Stimulated activated CD4-positive, alpha-beta T cell treated with anti-CD3 and anti-CD28 coated beads, Interleukin-1b, Interleukin-23, amount 100 ng/mL, for 1 hour (primary cell): ENCODE results near the gene COL24A1.

Experiments
- DNase-seq, 2 donors: peaks; one replicate each; pipeline ENCODE4 v3.0.0-alpha.2; 2020; ENCODE audit warnings: low read depth in 2 of 2

The COL24A1 gene

DNA sequence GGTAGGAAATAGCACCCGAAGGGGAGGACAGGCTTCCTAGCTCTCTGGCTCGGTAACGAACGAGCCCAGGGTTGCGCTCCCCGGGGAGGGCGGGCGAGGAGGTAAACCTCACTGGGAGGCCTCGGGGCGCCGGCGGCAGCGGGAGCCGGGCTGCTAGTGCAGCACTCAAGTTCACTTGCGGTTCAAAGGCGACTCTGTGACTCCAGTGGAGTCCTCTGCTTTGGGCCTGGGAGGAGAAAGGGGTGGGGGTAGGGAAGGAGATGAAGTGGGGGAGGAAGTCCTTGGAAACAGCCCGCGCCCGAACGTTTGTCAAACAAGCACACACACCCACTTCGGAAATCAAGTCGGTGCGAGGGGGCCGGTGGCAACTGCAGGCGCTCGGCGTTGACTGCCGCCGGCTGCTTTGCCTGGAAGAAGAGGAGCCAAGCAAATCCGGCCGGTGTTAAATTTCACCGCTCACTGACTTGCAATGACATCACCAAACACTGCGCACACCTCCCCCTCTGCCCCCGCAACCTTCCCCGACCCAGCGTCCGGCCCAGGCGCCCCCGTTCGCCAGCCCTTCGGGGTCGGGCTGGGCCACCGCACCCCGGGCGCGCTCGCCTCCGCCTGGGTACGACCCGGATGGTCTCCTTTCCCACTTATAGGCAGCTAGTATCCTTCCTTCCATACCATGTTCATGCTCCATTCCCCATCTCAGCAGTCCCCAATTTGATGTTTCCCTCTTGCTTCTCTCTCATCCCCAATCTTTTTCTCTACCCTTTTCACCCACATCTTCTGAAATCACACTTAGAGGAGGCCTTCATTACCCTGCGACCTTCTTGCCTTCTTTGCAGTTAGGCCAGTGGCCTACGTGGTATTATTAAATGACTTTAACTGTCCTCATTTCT lies at the start of gene COL24A1:
COL24A1 (minus strand) TSS at position 207 of the 890 bp plus-strand sequence. CDS start 376 bp downstream, outside the sequence.
- no peak for DNase-seq

DNA sequence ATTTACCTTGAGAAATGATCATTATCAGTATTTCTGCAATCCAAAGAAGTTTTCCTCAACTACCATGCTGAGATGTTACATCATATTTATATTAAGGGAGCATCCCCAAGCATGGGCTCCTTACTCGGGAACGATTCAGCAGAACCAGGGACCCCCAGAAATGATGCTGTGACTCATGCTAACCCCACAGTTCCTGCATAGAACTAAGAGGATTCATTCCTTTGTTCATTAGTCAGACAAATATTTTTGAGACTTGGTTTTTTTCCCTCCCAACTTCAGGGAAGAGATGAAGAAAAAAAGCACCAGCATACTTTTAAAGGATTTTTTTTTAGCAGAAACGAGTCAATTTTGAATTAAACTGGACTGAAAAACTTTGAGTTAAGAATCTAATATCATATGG lies 49.2 kb upstream of the COL24A1 start:
- DNase-seq, result no peak

DNA sequence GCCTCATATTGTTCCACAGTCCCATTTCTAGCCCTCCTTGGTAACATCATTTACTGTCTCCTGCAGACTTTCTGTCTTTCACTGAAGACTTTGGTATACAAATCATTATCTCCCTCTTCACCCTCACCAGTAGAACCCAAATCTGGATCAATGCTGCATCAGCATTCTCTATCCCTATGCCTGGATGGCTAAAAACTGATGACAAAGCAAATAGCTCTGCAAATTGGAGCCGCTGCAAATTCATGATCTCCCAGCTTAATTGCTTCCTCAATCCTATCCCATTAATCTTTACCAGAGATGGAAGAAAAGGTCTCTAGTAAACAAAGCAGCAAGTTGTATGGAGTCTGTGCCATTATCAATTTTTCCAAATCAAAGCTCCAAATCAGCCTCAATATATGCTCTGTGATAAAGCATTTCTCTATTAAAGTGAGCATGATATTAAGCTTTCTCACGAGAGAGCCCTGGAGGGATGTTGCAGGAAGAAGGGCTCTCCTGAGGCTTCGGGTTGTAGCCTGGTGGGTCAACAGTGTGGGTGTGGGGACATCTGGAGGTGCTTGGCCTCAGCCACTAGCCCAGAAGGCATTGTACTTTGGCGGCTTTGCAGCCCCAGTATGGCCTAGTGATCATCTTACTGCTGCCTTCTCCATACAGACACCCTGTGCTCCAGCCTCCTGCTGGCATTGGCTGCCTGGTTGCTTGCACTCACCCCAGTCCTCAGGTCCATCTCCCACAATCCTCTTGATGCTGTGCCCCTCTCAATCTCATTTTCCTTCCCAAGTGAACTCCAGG lies 46.2 kb upstream of the COL24A1 start:
- DNase-seq, result no peak

DNA sequence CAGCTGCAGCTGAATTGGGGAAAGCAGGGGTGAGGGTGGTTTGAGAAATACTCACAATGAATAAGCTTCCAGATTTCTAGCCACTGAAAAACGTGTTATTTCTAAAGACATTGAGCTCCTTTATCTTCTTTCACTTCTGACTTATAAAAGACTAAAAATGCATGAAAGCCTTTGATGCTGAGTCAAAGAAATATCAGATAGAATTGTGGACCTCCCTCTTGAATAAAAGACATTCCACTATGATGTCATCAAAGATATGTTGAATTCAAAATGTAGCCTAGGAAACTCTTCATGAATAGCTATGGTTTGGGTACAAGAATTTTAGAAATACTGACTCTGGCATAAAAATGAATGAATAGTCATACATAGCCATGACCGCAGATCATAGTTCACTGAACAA lies 44.7 kb upstream of the COL24A1 start:
- no peak for DNase-seq

DNA sequence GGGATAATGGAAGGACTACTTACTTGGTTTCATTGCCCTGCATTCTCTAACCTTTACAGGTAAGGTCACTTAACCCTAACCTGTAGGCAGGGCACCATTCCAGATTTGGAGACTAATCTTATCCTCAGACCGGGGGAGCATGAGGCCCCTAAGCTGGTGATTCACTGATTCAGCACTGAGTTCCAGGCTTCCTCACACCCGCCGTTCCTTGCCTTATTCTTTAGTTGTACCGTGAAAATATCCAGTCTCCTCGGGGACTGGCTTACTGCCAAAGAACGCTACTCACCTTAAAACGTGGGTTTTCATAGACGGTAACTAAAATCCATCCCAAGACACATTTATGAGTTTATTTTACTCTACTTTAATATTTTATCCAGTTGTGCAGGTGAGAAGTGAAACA lies 44.3 kb upstream of the COL24A1 start:
- DNase-seq, result no peak

DNA sequence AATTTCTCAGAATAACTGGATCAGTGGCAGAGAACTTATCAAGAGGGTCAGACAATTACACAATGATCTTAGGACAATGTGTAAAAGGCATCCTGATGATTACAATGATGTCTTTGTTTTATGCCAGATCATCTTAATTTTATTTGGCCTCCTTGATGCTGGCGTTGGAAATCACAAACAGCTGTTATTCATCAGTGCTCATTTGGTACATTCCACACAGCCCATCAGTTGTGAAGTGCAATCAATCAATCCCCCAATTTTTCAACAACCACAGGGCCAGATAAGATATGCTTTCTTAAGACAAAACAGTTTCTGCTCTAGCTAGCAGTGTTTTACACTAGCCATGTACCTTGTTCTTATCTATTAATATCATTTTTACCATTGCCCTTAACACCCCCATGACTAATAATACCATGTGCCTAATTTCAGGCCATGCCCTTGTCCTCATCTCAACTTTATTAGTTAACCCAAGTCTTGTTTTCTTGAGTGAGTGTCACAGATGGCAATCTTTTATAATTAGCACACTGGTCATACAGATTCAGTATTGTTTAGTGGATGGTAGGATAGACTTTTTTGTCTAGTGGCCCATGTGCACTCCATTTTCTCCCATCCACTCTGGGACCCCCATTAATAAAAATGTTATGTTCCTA lies 40.8 kb upstream of the COL24A1 start:
- no peak for DNase-seq

DNA sequence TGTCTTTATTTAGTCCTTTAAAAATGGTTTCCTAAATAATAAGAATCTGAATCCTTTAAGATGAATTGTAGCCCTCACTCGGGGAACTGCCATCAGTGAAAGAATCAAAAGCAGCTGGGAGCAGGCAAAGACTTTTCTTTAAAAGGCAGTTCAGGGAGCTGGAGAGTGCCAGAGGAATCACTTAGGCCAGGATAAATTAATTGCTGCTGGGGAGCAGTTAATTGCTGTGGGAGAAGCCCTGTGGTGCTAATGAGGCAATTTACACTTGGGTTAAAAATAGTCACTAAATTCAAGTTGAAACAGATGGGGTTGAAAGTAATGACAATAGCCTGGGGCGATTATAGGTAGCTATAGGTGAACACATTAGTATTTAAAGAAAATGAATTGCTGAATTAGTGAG lies 38.7 kb upstream of the COL24A1 start:
- no peak for DNase-seq

DNA sequence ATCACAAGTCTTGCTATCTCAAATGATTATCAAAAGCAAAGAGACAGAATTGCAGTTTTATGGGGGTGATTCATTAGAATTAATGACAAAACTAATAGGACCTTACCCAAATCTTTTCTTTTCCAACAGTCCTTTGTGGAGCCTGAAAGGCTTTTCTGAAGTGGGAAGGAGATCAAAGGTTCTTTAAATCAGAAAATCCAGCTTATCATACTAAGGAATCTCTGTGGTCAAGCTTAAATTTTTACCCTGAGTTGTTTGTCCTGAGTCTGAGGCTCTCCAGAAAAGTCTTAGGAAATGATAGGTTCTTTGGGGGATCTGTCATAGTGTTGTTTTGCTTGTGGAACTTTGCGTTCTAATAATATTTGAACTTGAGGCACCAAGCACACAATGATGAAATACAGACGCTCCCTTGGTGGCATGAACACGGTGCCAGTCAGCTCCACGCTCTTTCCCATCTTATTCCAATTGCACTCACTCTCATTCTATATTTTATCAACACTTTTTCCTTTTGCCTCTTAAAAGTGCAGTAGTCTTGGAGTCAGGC lies 38.0 kb upstream of the COL24A1 start:
- no peak for DNase-seq

DNA sequence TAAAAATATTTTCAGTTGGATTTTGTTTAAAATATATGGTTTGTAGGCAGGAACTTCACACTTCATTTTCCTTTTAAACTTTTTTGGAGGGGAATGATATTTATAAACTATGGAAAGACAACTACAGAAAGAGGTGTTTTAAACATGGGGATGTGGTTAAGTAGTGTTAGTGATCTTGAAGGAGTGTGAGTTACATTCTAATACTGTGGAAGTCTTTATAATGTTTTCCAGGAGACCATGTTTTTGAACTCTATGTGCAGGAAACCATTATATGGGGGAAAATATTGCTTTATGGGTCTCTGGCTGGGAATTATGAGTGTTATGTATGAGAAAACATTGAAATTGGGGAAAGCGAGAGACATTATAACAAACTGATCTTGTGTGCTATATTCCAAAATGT lies 35.8 kb upstream of the COL24A1 start:
- DNase-seq, result no peak

DNA sequence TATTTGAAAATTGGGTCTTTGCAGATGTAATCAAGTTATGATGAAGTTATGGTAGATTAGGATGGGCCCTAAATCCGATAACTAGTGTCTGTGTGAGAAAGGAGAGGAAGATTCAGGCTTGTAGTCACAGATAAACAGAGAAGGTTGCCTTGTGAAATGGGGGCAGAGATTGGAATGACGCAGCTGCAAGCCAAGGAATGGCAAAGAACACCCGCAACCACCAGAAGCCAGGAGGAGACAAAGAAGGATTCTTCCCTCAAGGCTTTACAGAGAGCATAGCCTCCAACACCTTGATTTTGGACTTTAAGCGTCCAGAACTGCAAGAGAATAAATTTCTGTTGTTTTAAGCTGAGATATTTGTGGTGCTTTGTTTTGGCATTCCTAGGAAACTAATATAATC lies 35.4 kb upstream of the COL24A1 start:
- no peak for DNase-seq

DNA sequence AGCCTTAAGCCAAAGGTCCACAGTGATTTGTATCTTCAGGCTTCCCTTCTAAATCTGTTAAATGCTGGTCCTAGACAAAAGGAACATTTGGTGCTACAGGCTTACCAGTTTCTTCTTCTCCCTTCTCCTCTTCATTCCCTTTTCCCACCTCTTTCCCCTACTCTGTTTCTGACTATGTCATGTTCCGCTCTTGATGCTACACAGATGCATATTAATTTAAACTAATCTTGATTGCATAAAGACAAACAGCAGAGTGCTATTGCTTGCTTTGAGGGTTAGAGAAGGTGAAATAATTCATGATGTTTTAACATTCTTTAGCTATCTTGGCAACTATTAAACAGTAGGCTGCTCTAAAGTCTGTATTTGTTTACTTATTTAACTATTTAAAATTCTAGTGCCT lies 34.3 kb upstream of the COL24A1 start:
- no peak for DNase-seq

DNA sequence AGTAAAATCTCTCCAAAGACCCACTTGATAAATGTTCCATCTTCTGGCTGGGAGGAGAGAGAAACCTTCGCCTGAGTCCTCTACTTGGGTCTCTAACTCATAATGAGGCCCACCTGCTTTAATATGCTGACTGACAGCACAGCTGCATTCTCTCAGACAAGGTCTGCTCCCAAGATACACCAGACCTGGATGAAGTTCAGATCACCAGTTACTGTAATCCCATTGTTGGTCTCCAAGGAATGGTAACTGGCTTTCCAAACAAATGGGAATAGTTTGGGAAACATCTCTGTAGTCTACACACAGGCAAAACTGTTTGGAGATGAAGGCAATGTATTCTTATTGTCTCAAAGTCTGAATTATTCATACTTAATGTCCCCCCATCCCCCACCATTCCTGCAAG lies 27.9 kb upstream of the COL24A1 start:
- DNase-seq, result no peak

DNA sequence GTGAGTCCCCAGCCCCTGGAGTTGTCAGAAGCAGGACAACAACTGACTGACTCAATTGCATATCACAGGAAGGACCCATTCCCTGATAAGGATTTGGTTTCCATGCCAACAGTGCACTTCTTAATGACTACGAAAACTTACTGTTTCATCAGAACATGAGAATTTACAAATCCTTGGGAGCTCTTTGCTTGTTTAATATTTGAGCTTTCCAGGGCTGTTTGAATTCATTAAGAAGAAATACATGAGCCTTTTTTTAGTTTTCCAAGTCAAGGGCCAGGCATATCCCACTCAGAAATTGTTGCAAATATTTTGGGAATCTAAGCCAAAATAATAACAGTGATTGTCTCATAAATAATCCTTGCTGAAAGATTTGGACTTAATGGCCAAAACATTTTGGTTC lies 27.2 kb upstream of the COL24A1 start:
- no peak for DNase-seq

DNA sequence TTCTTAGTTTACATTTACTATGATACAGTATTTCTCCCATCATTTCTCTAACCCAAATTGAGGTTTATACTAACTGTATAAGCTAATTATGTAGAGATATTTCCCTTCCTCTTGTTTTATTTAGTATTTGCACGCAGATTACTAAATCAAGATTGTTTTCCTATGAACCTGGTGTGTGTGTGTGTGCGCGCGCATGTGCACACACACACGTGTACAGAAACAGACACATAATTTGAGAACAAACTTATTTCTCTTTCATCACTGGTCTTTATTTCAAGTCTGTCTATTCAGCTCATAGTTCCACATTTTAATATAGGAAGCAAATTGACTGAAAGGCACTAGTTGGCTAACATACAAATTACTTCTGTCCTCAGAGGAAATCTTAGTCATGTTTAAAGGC lies 19.7 kb upstream of the COL24A1 start:
- no peak for DNase-seq

DNA sequence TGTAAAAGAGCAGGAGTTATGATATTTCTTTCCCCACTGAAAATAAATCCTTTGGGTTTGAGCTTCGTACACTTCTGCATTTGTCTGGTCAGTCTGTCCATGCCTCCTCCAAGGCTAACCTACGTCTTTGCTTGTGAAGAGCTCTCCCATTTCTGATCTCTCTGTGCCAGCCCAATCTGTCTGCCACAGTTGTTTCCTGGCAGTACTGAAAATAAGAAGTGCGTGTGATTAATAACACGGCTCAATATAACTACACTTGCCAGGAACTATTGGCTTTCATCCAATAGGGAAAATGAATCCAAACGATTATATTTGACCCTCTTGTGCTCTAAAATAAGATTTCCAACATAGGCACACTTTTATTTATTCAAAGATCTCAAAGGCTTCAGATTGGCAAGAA lies 19.2 kb upstream of the COL24A1 start:
- DNase-seq, result no peak

DNA sequence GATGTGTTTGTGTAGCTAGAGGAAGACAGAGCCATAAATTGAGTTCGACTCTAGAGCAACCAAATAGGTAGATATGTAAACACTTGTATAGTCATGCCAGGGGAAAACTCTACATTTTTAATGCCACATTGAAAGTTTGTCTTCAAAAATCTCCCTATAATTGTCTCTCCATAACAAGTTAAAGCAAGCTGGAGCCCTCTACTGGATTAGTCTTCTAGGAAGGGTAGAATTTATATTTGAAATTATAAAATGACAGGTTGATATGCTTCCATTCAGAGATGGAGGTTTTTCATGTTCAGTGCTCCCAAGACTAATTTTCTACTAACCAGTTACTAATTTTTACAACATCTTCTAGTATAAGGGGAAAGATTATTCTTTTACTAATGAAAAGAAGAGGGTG lies 13.1 kb upstream of the COL24A1 start:
- no peak for DNase-seq

DNA sequence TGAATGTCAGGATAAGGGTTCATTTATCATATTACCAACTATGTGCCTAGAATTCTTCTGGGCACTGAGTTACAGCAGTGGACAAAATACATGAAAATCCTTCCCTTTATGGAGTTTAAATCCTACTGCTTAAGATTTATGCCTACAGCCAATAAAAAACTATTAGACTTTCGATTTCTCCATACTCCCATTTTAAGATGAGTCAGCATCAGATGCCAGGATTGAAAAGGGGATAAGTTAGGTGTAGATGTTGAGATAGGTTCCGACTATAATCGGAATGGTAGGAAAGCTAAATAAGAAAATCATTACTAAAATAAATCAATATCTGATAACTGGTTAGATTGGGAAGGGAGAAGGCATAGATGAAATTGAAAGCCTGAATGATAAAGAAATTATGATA lies 3.2 kb upstream of the COL24A1 start:
- DNase-seq, result no peak

DNA sequence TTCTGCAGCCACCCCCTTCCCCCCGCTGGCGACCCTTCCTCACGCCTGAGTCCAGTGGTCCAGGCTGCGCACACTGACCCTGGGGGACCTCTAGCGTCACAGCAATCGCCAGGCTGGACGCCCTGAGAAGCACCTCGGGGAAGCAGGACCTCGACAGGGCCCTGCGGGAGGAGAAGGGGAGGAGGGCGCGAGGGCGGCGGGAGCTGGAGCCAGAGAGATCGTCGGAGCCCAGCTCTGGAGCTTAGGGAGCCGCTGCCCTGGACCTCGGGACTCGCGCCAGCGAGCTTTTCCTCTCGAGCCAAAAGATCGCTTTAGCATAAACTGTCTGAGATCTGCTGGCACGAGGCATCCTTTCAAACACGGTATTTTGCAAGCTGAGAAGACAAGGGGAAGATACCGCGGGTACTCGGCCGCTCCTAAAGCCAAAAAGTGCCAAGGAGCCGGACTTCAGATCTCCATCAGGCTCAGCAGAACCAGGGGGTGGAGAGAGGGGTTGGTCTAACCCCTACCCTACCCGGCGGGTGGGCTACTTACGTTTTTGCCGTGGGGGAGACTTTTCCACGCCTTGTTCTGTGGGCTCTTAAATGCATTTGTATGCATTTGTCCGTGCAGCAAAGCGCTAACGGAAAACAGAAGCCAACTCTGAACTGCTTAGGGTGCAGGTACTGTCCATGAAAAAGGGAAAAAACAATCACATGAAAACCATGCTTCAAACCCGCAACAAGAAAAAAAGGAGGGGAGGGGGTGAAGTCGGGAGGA lies 586 bp downstream of the COL24A1 start:
- DNase-seq, result no peak

DNA sequence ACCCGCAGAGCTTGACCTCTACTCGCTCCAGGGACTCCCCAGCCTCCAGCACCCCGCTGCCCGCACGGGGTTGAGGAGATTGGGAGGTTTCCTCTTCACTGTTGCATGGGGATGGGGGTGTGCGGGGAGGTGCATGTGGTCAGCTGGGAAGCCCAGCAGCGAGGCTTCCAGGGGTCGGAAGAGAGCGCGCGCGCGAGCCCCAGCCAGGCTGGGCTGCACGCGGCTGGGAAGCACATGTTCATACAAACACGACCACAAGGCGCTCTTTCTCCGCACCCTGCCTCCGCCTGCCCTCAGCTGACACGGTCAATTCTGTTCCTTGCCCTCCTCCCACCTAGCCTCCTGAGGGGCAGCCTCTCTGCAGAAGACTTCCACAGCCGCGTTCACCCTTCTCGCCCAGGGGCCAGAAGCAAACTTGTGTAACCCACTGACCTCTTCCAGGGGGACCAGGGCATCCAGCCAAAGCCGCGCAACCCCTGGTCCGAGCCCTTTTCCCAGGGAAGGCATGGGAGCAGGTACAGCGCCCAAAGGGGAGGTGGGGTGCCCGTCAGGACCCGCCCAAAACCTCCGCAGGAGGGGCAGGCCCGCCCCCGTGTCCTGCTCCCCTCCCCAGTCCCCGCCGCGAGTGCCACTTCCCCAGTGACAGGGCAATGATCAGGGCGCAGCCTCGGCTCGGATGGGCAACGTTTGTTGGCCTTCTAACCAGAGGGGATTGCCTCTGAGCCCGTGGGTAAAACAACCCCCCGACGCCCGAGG lies 1.3 kb downstream of the COL24A1 start:
- no peak for DNase-seq

DNA sequence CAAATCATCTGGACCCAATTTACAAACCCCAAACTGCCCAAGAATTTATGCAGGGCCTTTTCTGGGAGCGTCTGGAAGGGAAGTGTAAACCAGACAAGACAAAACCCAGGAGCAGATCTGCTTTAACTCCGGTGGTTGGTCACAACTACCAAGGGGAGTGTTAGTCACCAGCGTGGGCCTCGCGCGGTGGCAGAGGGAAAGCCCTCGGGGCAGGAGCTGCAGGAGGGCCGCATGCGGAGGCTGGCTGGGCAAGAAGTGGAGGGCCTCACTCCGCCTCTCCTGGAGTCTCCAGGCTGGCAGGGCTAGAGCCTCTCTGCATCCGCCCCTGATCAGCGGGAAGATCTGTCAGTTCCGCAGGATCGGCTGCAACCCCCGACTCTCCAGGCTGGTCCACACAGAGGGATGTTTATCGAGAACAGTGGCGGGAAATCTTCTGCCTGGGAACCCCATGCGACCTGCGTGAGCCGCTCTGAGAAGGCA lies 2.0 kb downstream of the COL24A1 start:
- DNase-seq, result no peak

DNA sequence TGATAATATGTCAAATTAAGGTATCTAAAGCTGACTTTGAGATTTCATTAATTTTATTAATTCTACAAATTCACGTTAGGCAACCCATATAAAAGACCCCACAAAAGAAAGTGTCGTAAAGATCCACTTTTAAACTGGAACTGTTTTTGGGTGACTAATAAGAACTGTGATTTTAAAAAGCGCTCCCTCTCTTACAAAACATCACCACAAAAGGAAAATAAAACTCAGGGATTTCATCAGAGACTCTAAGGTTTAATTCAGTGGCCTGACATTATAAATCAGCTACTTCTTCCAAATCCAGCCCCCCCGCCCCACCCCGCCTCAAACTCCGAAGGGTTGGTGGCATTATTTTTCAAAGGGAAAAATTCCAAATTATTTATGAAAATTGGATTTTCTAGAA lies 2.7 kb downstream of the COL24A1 start:
- DNase-seq, result no peak
